WTC11 (cell line): ENCODE measurements around the gene CFAP92. TPM values are rescaled to one million over a fixed set of nuclear protein-coding genes. Genes with fewer than 3 reads are reported as not detected.

Source experiments
- ATAC-seq: fragments of 200-7000 bp; cut with Tn5 transposase; 2 replicates; pipeline ENCODE4 v1.10.0; 2021; ENCODE audit warnings: mild to moderate bottlenecking, moderate library complexity
- CTCF ChIA-PET: fragments of 300-600 bp; sonication (Branson Sonifier 250); formaldehyde crosslinking; loops from one replicate; lab custom pipeline; 2021; ENCODE audit warnings: antibody characterized with exemption; lab: Charles Lee
- POLR2A ChIA-PET: fragments of 350-600 bp; sonication (Branson Sonifier 250); formaldehyde crosslinking; loops from one replicate; lab custom pipeline; 2021; ENCODE audit warnings: antibody characterized with exemption; lab: Charles Lee
- DNase-seq: peaks from one replicate; pipeline ENCODE4 v3.0.0; 2021; ENCODE audit warnings: low spot score
- H3K27ac Mint-ChIP-seq: 2 replicates; pipeline ENCODE4 v1.8.0; 2021; ENCODE audit warnings: mixed read lengths
- H3K27me3 Mint-ChIP-seq: 2 replicates; pipeline ENCODE4 v1.8.0; 2021; ENCODE audit warnings: low read depth, mild to moderate bottlenecking, moderate library complexity, mixed read lengths
- H3K36me3 Mint-ChIP-seq: 2 replicates; pipeline ENCODE4 v1.8.0; 2021; ENCODE audit warnings: mixed read lengths
- H3K4me1 Mint-ChIP-seq: 2 replicates; pipeline ENCODE4 v1.8.0; 2022; ENCODE audit warnings: mixed read lengths
- H3K4me3 Mint-ChIP-seq: 2 replicates; pipeline ENCODE4 v1.8.0; 2021; ENCODE audit warnings: mild to moderate bottlenecking, moderate library complexity, mixed read lengths
- H3K9me3 Mint-ChIP-seq: 2 replicates; pipeline ENCODE4 v1.8.0; 2021; ENCODE audit warnings: mixed read lengths
- ATF3 ChIP-seq: sonication (generic); formaldehyde crosslinking; conservative IDR thresholded peaks from 2 replicates; pipeline ENCODE4 v1.8.1; 2022; ENCODE audit warnings: mild to moderate bottlenecking, missing genetic modification reagents
- ATF6 ChIP-seq: sonication (generic); formaldehyde crosslinking; IDR thresholded peaks from 2 replicates; pipeline ENCODE4 v1.8.1; 2023; ENCODE audit warnings: mild to moderate bottlenecking, missing genetic modification reagents
- CREB1 ChIP-seq: sonication (generic); formaldehyde crosslinking; IDR thresholded peaks from 2 replicates; pipeline ENCODE4 v1.8.0; 2023; ENCODE audit warnings: mild to moderate bottlenecking, missing genetic modification reagents
- E2F1 ChIP-seq: sonication (generic); formaldehyde crosslinking; IDR thresholded peaks from 2 replicates; pipeline ENCODE4 v1.8.0; 2022; ENCODE audit warnings: mild to moderate bottlenecking, missing genetic modification reagents
- E2F5 ChIP-seq: sonication (generic); formaldehyde crosslinking; IDR thresholded peaks from 2 replicates; pipeline ENCODE4 v1.8.1; 2022; ENCODE audit warnings: mild to moderate bottlenecking, moderate library complexity, missing genetic modification reagents
- FOXP4 ChIP-seq: sonication (generic); formaldehyde crosslinking; IDR thresholded peaks from 2 replicates; pipeline ENCODE4 v1.8.0; 2022; ENCODE audit warnings: mild to moderate bottlenecking, missing genetic modification reagents
- GRHL2 ChIP-seq: fragments of 250-450 bp; sonication (Bioruptor Pico); IDR thresholded peaks from 2 replicates; pipeline ENCODE4 v1.8.0; 2022; ENCODE audit warnings: mild to moderate bottlenecking, moderate library complexity; ENCODE audit not compliant: insufficient replicate concordance, severe bottlenecking
- HMGA2 ChIP-seq: fragments of 250-450 bp; sonication (Bioruptor Pico); IDR thresholded peaks from 2 replicates; pipeline ENCODE4 v1.4.0; 2021; ENCODE audit warnings: mild to moderate bottlenecking, moderate library complexity
- HMGXB4 ChIP-seq: sonication (generic); formaldehyde crosslinking; IDR thresholded peaks from 2 replicates; pipeline ENCODE4 v1.8.1; 2023; ENCODE audit warnings: mild to moderate bottlenecking, moderate library complexity, missing genetic modification reagents
- JUN ChIP-seq: sonication (generic); formaldehyde crosslinking; IDR thresholded peaks from 2 replicates; pipeline ENCODE4 v1.8.0; 2023; ENCODE audit warnings: mild to moderate bottlenecking, missing genetic modification reagents
- MYBL2 ChIP-seq: sonication (generic); formaldehyde crosslinking; IDR thresholded peaks from 2 replicates; pipeline ENCODE4 v1.8.1; 2023; ENCODE audit warnings: mild to moderate bottlenecking, moderate library complexity, missing genetic modification reagents
- OVOL2 ChIP-seq: fragments of 250-450 bp; sonication (Bioruptor Pico); IDR thresholded peaks from 2 replicates; pipeline ENCODE4 v1.9.0; 2021; ENCODE audit warnings: mild to moderate bottlenecking, borderline replicate concordance
- PREB ChIP-seq: sonication (generic); formaldehyde crosslinking; IDR thresholded peaks from 2 replicates; pipeline ENCODE4 v1.8.1; 2022; ENCODE audit warnings: mild to moderate bottlenecking, missing genetic modification reagents, moderate library complexity, borderline replicate concordance
- SOX15 ChIP-seq: fragments of 250-450 bp; sonication (Bioruptor Pico); IDR thresholded peaks from 2 replicates; pipeline ENCODE4 v1.9.0; 2021; ENCODE audit warnings: mild to moderate bottlenecking
- TEAD4 ChIP-seq: sonication (generic); formaldehyde crosslinking; IDR thresholded peaks from 2 replicates; pipeline ENCODE4 v1.8.0; 2022; ENCODE audit warnings: mild to moderate bottlenecking, missing genetic modification reagents
- ZBTB43 ChIP-seq: sonication (generic); formaldehyde crosslinking; IDR thresholded peaks from 2 replicates; pipeline ENCODE4 v1.8.1; 2023; ENCODE audit warnings: mild to moderate bottlenecking, missing genetic modification reagents
- ZMAT4 ChIP-seq: fragments of 250-450 bp; sonication (Bioruptor Pico); IDR thresholded peaks from 2 replicates; pipeline ENCODE4 v1.9.0; 2021; ENCODE audit warnings: mild to moderate bottlenecking
- ZNF121 ChIP-seq: sonication (generic); formaldehyde crosslinking; IDR thresholded peaks from 2 replicates; pipeline ENCODE4 v1.8.0; 2023; ENCODE audit warnings: missing genetic modification reagents
- ZNF232 ChIP-seq: sonication (generic); formaldehyde crosslinking; IDR thresholded peaks from 2 replicates; pipeline ENCODE4 v1.8.0; 2022; ENCODE audit warnings: mild to moderate bottlenecking, missing genetic modification reagents
- total RNA-seq: library from RNA; stranded (reverse); gene quantifications from 3 replicates; pipeline ENCODE4 v1.2.3, GENCODE V29; 2021

The CFAP92 gene
- total RNA-seq, 1 experiment from 2014 or later: 2.9 TPM

GRCh38 chr3:128911911-128912310 is 82.0 kb downstream of the CFAP92 start (continued):
- TF ChIP-seq TEAD4 (no peak), GRHL2 (CRISPR knock-in tag) (no peak), ATF6 (no peak), ZBTB43 (CRISPR knock-in tag) (no peak), OVOL2 (CRISPR knock-in tag) (no peak)

- CTCF ChIA-PET: no interaction called here
- TF ChIP-seq E2F5: no peak
- no peak for TF ChIP-seq FOXP4 (CRISPR knock-in tag)
- TF ChIP-seq JUN (CRISPR knock-in tag): no peak
- no peak for TF ChIP-seq HMGXB4 (CRISPR knock-in tag)
- no peak for TF ChIP-seq CREB1 (CRISPR knock-in tag)
- TF ChIP-seq ZMAT4 (CRISPR knock-in tag): no peak
- TF ChIP-seq PREB (CRISPR knock-in tag): no peak
- no peak for TF ChIP-seq ZNF232 (CRISPR knock-in tag)
- TF ChIP-seq MYBL2 (CRISPR knock-in tag): no peak
- TF ChIP-seq E2F1: no peak
- no peak for TF ChIP-seq ATF3 (CRISPR knock-in tag)
- TF ChIP-seq HMGA2 (CRISPR knock-in tag): no peak
- no peak for TF ChIP-seq SOX15 (CRISPR knock-in tag)
- TF ChIP-seq ZNF121: no peak
These were observed 83.9 kb downstream of the CFAP92 start for GRCh38 chr3:128910006-128910405.

More at GRCh38 chr3:128910006-128910405, 83.9 kb downstream of the CFAP92 start:
- no peak for DNase-seq
- no peaks in the 10 kb centered on the region for H3K4me1 Mint-ChIP-seq
- no peaks in the 10 kb centered on the region for H3K27me3 Mint-ChIP-seq
- H3K36me3 Mint-ChIP-seq: peaks cover 25% of the 10 kb centered on the region
- H3K4me3 Mint-ChIP-seq: no peak overlapping the region
- no peaks in the 10 kb centered on the region for H3K9me3 Mint-ChIP-seq
- POLR2A ChIA-PET: no interaction called here
- no peak for ATAC-seq
- no peak overlapping the region for H3K27ac Mint-ChIP-seq
